IMR-90 (cell line): Measurements from ENCODE around the gene FBXW4. TPM values are rescaled to one million over a fixed set of nuclear protein-coding genes. Genes with fewer than 3 reads are reported as not detected.

Experiments
- ATAC-seq: fragments of 200-7000 bp; cut with Tn5 transposase; 2 replicates; pipeline ENCODE4 v1.9.1; 2020; ENCODE audit warnings: low read depth, mild to moderate bottlenecking, moderate library complexity
- BruUV-seq: library from RNA; stranded (reverse); fragments of 400-500 nt; replicated peaks from 2 replicates; lab custom pipeline; 2021; lab: Mats Ljungman, UMichigan
- CTCF ChIA-PET: fragments of 300-600 bp; formaldehyde crosslinking; extraction: SDS; loops from one replicate; lab custom pipeline; 2021; ENCODE audit warnings: antibody characterized with exemption; lab: Yijun Ruan, JAX
- POLR2A ChIA-PET: fragments of 300-600 bp; sonication (Branson Sonifier 250); formaldehyde crosslinking; loops from one replicate; lab custom pipeline; 2022; ENCODE audit warnings: antibody characterized with exemption; ENCODE audit not compliant: unreplicated experiment; lab: Charles Lee
- DNase-seq: peaks from one replicate; pipeline ENCODE4 v3.0.0; 2013
- H2AFZ ChIP-seq: replicated peaks from 2 replicates; pipeline ENCODE3; 2013; ENCODE audit warnings: low read length, mild to moderate bottlenecking; ENCODE audit not compliant: poor library complexity
- H2AK5ac ChIP-seq: 2 replicates; pipeline ENCODE4 v1.6.1; 2013; ENCODE audit warnings: low read depth, low read length, inconsistent platforms
- H2AK9ac ChIP-seq: replicated peaks from 2 replicates; pipeline ENCODE3; 2013; ENCODE audit warnings: mild to moderate bottlenecking, low read depth, low read length, moderate library complexity; ENCODE audit not compliant: poor library complexity
- H2BK120ac ChIP-seq: 2 replicates; pipeline ENCODE4 v1.6.1; 2013; ENCODE audit warnings: low read depth, low read length, inconsistent platforms
- H2BK15ac ChIP-seq: 3 replicates; pipeline ENCODE4 v1.6.1; 2013; ENCODE audit warnings: low read depth, low read length, inconsistent platforms
- H2BK20ac ChIP-seq: 2 replicates; pipeline ENCODE4 v1.6.1; 2013; ENCODE audit warnings: low read depth, mild to moderate bottlenecking, inconsistent platforms, low read length, moderate library complexity
- H2BK5ac ChIP-seq: 2 replicates; pipeline ENCODE4 v1.6.1; 2013; ENCODE audit warnings: mild to moderate bottlenecking, low read depth, low read length, inconsistent platforms; ENCODE audit not compliant: poor library complexity, severe bottlenecking
- H3K14ac ChIP-seq: replicated peaks from 2 replicates; pipeline ENCODE4 v1.6.1; 2013; ENCODE audit warnings: low read depth, low read length, inconsistent platforms
- H3K18ac ChIP-seq: 2 replicates; pipeline ENCODE4 v1.6.1; 2013; ENCODE audit warnings: low read depth, low read length, control low read depth
- H3K23ac ChIP-seq: 2 replicates; pipeline ENCODE4 v1.6.1; 2013; ENCODE audit warnings: low read depth, low read length, inconsistent platforms
- H3K27ac ChIP-seq: 2 replicates; pipeline ENCODE4 v1.5.1; 2013; ENCODE audit warnings: mild to moderate bottlenecking, control low read depth, low read length; ENCODE audit not compliant: insufficient read depth
- H3K27me3 ChIP-seq: 2 replicates; pipeline ENCODE4 v1.6.1; 2013; ENCODE audit warnings: low read length; ENCODE audit not compliant: control insufficient read depth, insufficient read depth
- H3K36me3 ChIP-seq: 2 replicates; pipeline ENCODE4 v1.6.1; 2013; ENCODE audit warnings: low read length, mixed read lengths; ENCODE audit not compliant: control insufficient read depth, insufficient read depth
- H3K4ac ChIP-seq: 2 replicates; pipeline ENCODE4 v1.6.1; 2013; ENCODE audit warnings: low read depth, low read length, inconsistent platforms
- H3K4me1 ChIP-seq: 2 replicates; pipeline ENCODE4 v1.6.1; 2013; ENCODE audit warnings: low read length, mixed read lengths; ENCODE audit not compliant: control insufficient read depth, insufficient read depth
- H3K4me2 ChIP-seq: 2 replicates; pipeline ENCODE4 v1.6.1; 2013; ENCODE audit warnings: low read depth, mild to moderate bottlenecking, control low read depth, low read length, moderate library complexity
- H3K4me3 ChIP-seq: 2 replicates; pipeline ENCODE4 v1.5.1; 2013; ENCODE audit warnings: low read depth, mild to moderate bottlenecking, control low read depth, low read length, moderate library complexity; ENCODE audit not compliant: insufficient read depth
- H3K56ac ChIP-seq: 2 replicates; pipeline ENCODE4 v1.6.1; 2013; ENCODE audit warnings: low read length, inconsistent platforms; ENCODE audit not compliant: insufficient read depth; ENCODE audit errors: extremely low read depth
- H3K79me1 ChIP-seq, 2 experiments: 2 replicates each; pipeline ENCODE4 v1.6.1; 2013; ENCODE audit warnings: low read length in 2 of 2, inconsistent platforms in 1 of 2, low read depth in 1 of 2
- H3K9ac ChIP-seq: 2 replicates; pipeline ENCODE4 v1.6.1; 2013; ENCODE audit warnings: low read depth, low read length, control low read depth
- H3K9me1 ChIP-seq: 2 replicates; pipeline ENCODE4 v1.6.1; 2013; ENCODE audit warnings: low read length, inconsistent platforms; ENCODE audit not compliant: insufficient read depth
- H3K9me3 ChIP-seq: 2 replicates; pipeline ENCODE4 v1.6.1; 2013; ENCODE audit warnings: low read length; ENCODE audit not compliant: control insufficient read depth, insufficient read depth
- H4K20me1 ChIP-seq: 2 replicates; pipeline ENCODE4 v1.6.1; 2013; ENCODE audit warnings: low read length, inconsistent platforms; ENCODE audit not compliant: insufficient read depth
- H4K5ac ChIP-seq: 2 replicates; pipeline ENCODE4 v1.6.1; 2013; ENCODE audit warnings: mild to moderate bottlenecking, low read depth, low read length, control low read depth
- H4K8ac ChIP-seq, 2 experiments: 2 replicates each; pipeline ENCODE4 v1.6.1; 2013; ENCODE audit warnings: low read depth in 2 of 2, low read length in 2 of 2, control low read depth in 1 of 2, inconsistent platforms in 1 of 2
- H4K91ac ChIP-seq: 2 replicates; pipeline ENCODE4 v1.6.1; 2013; ENCODE audit warnings: low read depth, low read length, inconsistent platforms; ENCODE audit not compliant: insufficient read depth
- BHLHE40 ChIP-seq: fragments of 150-350 bp; IDR thresholded peaks from 2 replicates; pipeline ENCODE4 v1.6.1; 2016; ENCODE audit warnings: mild to moderate bottlenecking, low read depth, low read length
- CEBPB ChIP-seq: IDR thresholded peaks from 2 replicates; pipeline ENCODE4 v1.6.1; 2012; ENCODE audit warnings: low read depth, low read length, improper control_type of control experiment
- CHD1 ChIP-seq: IDR thresholded peaks from 2 replicates; pipeline ENCODE4 v1.6.1; 2012; ENCODE audit warnings: low read depth, low read length, improper control_type of control experiment
- MAZ ChIP-seq: IDR thresholded peaks from 2 replicates; pipeline ENCODE4 v1.6.1; 2012; ENCODE audit warnings: low read depth, mild to moderate bottlenecking, low read length, improper control_type of control experiment, moderate library complexity, borderline replicate concordance
- NFE2L2 ChIP-seq: fragments of 150-350 bp; IDR thresholded peaks from 2 replicates; pipeline ENCODE4 v1.6.1; 2016; ENCODE audit warnings: low read depth, mild to moderate bottlenecking, low read length
- POLR2A ChIP-seq: IDR thresholded peaks from 2 replicates; pipeline ENCODE4 v1.6.1; 2012; ENCODE audit warnings: mild to moderate bottlenecking, low read depth, low read length
- RAD21 ChIP-seq: IDR thresholded peaks from 2 replicates; pipeline ENCODE4 v1.6.1; 2012; ENCODE audit warnings: low read length, improper control_type of control experiment
- RCOR1 ChIP-seq: IDR thresholded peaks from 2 replicates; pipeline ENCODE4 v1.6.1; 2012; ENCODE audit warnings: mild to moderate bottlenecking, low read length, improper control_type of control experiment; ENCODE audit not compliant: insufficient replicate concordance
- RFX5 ChIP-seq: IDR thresholded peaks from 2 replicates; pipeline ENCODE4 v1.8.0; 2012; ENCODE audit warnings: low read depth, mild to moderate bottlenecking, low read length, moderate library complexity
- WGBS, 2 experiments: methylation state at CpG; one replicate each; pipeline versions ENCODE4 v1.1.5 to v1.1.7; 2013; ENCODE audit warnings: missing lambda C conversion rate in 2 of 2; ENCODE audit not compliant: insufficient read length in 1 of 2; ENCODE audit errors: extremely low coverage in 2 of 2; 5-methylcytosine and 5-hydroxymethylcytosine counted together
- dilution Hi-C: fragments of 300-500 bp; cut with HindIII; formaldehyde crosslinking; loops from one replicate; pipeline ENCODE4 v1.14.3; 2018; ENCODE audit warnings: low sequenced_read_pairs; ENCODE audit not compliant: unreplicated experiment
- in situ Hi-C: fragments of 300-500 bp; cut with MboI; formaldehyde crosslinking; loops from 3 replicates; pipeline ENCODE4 v1.14.3; 2019; ENCODE audit warnings: low sequenced_read_pairs, inconsistent platforms, mixed read lengths
- intact Hi-C: fragments of 100-400 bp; cut with micrococcal nuclease; formaldehyde crosslinking; loops from 2 replicates; pipeline ENCODE4 v1.10.0; 2022
- polyA plus RNA-seq, 3 experiments: library from polyadenylated mRNA; depleted of rRNA; stranded (reverse); fragments of >200 nt; gene quantifications; 2 replicates each; pipeline ENCODE4 v1.2.3, GENCODE V29; 2012; ENCODE audit warnings: low replicate concordance in 1 of 3
- total RNA-seq: library from RNA; depleted of rRNA; stranded (reverse); fragments of >200 nt; gene quantifications from 2 replicates; pipeline ENCODE4 v1.2.3, GENCODE V29; 2012
- TF ChIP-seq, protein P1 (sequence below): fragments of 150-350 bp; IDR thresholded peaks from 2 replicates; pipeline ENCODE4 v1.6.1; 2016; ENCODE audit warnings: low read depth, mild to moderate bottlenecking, low read length, moderate library complexity, borderline replicate concordance
- TF ChIP-seq, protein P2 (sequence below): conservative IDR thresholded peaks from 2 replicates; pipeline ENCODE4 v1.5.1; 2012; ENCODE audit warnings: mild to moderate bottlenecking, low read depth, low read length, improper control_type of control experiment

Gene FBXW4
- total and polyA plus RNA-seq, 2 of the 4 experiments (the other 2 are of a cell fraction): 19.3 to 26.7 TPM

DNA sequence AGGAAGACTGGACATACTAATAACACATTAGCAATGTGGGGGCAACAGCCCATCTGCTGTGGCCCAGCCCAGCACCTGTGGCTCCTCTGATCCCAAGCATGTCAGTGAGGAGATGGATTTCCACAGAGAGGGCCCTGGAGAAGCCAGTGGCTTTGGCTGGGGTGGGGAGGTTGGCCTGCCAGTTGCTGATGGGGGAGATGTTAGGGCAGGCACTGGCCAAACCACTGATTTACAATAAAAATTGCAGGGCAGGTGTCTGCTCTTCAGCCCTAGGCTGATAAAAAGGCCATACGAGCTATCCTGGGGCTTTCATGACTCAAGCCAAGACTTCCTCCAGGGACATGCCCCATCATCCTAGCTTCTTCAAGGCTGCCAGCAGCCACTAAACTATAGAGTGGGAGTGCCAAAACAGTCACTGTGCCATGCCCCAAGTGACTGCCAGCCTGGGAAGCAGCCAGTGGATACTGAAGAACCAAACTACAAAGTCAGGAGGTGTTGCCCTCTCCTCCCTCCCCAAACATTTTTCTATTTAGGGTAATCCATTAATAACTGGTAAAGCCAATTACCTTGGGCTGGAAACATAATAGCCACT lies 69.1 kb downstream of the FBXW4 start:
- Histone ChIP-seq H2AK5ac (no peak overlapping the region), H3K79me1 (no peaks in the 10 kb centered on the region), H3K27me3 (no peaks in the 10 kb centered on the region), H3K9me1 (0 out of 2 replicates have a peak, but pooled peaks cover 7% of the 10 kb centered on the region), H4K20me1 (peaks cover 7% of the 10 kb centered on the region; the same call in 1 of the 2 replicates), H3K56ac (no peak overlapping the region), H3K27ac (no peak overlapping the region), H4K91ac (no peak overlapping the region), H3K18ac (no peak overlapping the region), H2AFZ (no peak overlapping the region), H3K4ac (no peak overlapping the region), H2BK20ac (no peak overlapping the region), H3K4me3 (no peak overlapping the region), H4K5ac (no peak overlapping the region), H3K9ac (no peak overlapping the region), H2BK120ac (no peak overlapping the region), H4K8ac (no peak overlapping the region), H3K4me2 (no peak overlapping the region), H2BK5ac (no peak overlapping the region), H2AK9ac (no peak overlapping the region), H3K4me1 (no peaks in the 10 kb centered on the region), H3K9me3 (no peaks in the 10 kb centered on the region), H2BK15ac (no peak overlapping the region), H3K23ac (no peak overlapping the region), H3K36me3 (peaks cover 4% of the 10 kb centered on the region), H3K14ac (no peak overlapping the region)
- POLR2A ChIA-PET: no interaction called here
- in situ Hi-C loops (no loop called here), dilution Hi-C loops (no loop called here), intact Hi-C loops (no loop called here)
- CTCF ChIA-PET: no interaction called here
- 100% methylated on average over 1 of the region's 1 CpG; no CpG with 5 or more reads in 1 of the 2 experiments for WGBS, 2 experiments
- no TSS peak for BruUV-seq
- DNase-seq (no peak), ATAC-seq (no peak)
- TF ChIP-seq CHD1 (no peak), RAD21 (no peak), POLR2A (no peak), NFE2L2 (no peak), CEBPB (no peak), RCOR1 (no peak), RFX5 (no peak), MAZ (no peak), BHLHE40 (no peak)
- TF ChIP-seq, protein P1, sequence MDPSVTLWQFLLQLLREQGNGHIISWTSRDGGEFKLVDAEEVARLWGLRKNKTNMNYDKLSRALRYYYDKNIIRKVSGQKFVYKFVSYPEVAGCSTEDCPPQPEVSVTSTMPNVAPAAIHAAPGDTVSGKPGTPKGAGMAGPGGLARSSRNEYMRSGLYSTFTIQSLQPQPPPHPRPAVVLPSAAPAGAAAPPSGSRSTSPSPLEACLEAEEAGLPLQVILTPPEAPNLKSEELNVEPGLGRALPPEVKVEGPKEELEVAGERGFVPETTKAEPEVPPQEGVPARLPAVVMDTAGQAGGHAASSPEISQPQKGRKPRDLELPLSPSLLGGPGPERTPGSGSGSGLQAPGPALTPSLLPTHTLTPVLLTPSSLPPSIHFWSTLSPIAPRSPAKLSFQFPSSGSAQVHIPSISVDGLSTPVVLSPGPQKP: no peak
- TF ChIP-seq, protein P2, sequence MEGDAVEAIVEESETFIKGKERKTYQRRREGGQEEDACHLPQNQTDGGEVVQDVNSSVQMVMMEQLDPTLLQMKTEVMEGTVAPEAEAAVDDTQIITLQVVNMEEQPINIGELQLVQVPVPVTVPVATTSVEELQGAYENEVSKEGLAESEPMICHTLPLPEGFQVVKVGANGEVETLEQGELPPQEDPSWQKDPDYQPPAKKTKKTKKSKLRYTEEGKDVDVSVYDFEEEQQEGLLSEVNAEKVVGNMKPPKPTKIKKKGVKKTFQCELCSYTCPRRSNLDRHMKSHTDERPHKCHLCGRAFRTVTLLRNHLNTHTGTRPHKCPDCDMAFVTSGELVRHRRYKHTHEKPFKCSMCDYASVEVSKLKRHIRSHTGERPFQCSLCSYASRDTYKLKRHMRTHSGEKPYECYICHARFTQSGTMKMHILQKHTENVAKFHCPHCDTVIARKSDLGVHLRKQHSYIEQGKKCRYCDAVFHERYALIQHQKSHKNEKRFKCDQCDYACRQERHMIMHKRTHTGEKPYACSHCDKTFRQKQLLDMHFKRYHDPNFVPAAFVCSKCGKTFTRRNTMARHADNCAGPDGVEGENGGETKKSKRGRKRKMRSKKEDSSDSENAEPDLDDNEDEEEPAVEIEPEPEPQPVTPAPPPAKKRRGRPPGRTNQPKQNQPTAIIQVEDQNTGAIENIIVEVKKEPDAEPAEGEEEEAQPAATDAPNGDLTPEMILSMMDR: no peak
